HFFc6 (cell line): ENCODE data around the gene TANGO6. TPM values are rescaled to one million over a fixed set of nuclear protein-coding genes. Genes with fewer than 3 reads are reported as not detected.

Source experiments
- DNase-seq: peaks from one replicate; pipeline ENCODE4 v3.0.0-alpha.2; 2018
- H3K27ac Mint-ChIP-seq: 2 replicates; pipeline ENCODE4 v1.8.0; 2020; ENCODE audit warnings: mild to moderate bottlenecking, mixed read lengths
- H3K27me3 Mint-ChIP-seq: 2 replicates; pipeline ENCODE4 v1.8.0; 2021; ENCODE audit warnings: mild to moderate bottlenecking, moderate library complexity, mixed read lengths; ENCODE audit not compliant: insufficient read depth
- H3K36me3 Mint-ChIP-seq: 2 replicates; pipeline ENCODE4 v1.8.0; 2021; ENCODE audit warnings: low read depth, mixed read lengths
- H3K4me1 Mint-ChIP-seq: 2 replicates; pipeline ENCODE4 v1.8.0; 2020; ENCODE audit warnings: low read depth, mixed read lengths
- H3K4me3 Mint-ChIP-seq: 2 replicates; pipeline ENCODE4 v1.8.0; 2020; ENCODE audit warnings: mild to moderate bottlenecking, moderate library complexity, mixed read lengths
- H3K9me3 Mint-ChIP-seq: 2 replicates; pipeline ENCODE4 v1.8.0; 2020; ENCODE audit warnings: mild to moderate bottlenecking, mixed read lengths
- total RNA-seq, 6 experiments: library from RNA; stranded (reverse); fragmentation: NEBNext Ultra II Directional; extraction: Animal tissue kit (Norgen Biotek cat#: 25700); gene quantifications; 2 replicates in 1 of 6; 3 replicates in 5 of 6; pipeline ENCODE4 v1.2.3, GENCODE V29; 2021
- TF ChIP-seq, protein P1 (sequence below): fragments of 200-600 bp; sonication (generic); IDR thresholded peaks from 2 replicates; pipeline ENCODE4 v1.5.0; 2021; ENCODE audit warnings: antibody characterized with exemption, mild to moderate bottlenecking

TANGO6 gene
- total RNA-seq, 6 experiments from 2014 or later, result 14.7 to 22.1 (median 18.9) TPM

DNA sequence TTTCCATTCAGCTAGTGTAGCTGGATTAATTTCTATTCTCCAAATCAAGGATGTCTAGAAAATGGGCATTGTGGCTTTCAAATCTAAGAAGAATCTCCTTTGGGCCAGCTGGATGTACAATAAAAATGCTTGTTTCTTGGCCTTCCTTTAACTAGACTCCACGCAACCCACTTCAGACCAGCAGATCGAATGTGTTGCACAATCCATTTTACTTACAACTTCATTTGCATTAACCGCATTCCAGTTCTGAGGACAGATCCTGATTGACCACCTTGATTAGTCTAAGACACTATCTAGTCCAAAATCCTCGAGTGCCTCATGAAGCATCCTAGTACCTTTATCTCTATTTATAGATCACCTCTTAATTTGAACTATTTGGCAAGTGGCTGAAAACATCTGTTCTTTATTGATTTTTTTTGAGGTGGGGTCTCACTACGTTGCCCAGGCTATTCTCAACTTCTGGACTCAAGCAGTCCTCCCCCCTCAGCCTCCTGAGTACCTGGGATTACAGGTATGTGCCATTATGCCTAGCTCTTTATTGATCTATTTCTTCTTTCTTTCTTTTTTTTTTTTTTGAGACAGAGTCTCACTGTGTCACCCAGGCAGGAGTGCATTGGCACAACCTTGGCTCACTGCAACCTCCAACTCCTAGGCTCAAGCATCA is 241.8 kb downstream of the TANGO6 start:
- Mint-ChIP-seq H3K9me3 (no peaks in the 10 kb centered on the region), H3K4me1 (peaks cover 25% of the 10 kb centered on the region), H3K4me3 (no peak overlapping the region), H3K27ac (no peak overlapping the region), H3K36me3 (no peaks in the 10 kb centered on the region; the same call in 1 of the 2 replicates), H3K27me3 (no peaks in the 10 kb centered on the region)
- no peak for DNase-seq
- TF ChIP-seq, protein P1, sequence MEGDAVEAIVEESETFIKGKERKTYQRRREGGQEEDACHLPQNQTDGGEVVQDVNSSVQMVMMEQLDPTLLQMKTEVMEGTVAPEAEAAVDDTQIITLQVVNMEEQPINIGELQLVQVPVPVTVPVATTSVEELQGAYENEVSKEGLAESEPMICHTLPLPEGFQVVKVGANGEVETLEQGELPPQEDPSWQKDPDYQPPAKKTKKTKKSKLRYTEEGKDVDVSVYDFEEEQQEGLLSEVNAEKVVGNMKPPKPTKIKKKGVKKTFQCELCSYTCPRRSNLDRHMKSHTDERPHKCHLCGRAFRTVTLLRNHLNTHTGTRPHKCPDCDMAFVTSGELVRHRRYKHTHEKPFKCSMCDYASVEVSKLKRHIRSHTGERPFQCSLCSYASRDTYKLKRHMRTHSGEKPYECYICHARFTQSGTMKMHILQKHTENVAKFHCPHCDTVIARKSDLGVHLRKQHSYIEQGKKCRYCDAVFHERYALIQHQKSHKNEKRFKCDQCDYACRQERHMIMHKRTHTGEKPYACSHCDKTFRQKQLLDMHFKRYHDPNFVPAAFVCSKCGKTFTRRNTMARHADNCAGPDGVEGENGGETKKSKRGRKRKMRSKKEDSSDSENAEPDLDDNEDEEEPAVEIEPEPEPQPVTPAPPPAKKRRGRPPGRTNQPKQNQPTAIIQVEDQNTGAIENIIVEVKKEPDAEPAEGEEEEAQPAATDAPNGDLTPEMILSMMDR, result no peak

DNA sequence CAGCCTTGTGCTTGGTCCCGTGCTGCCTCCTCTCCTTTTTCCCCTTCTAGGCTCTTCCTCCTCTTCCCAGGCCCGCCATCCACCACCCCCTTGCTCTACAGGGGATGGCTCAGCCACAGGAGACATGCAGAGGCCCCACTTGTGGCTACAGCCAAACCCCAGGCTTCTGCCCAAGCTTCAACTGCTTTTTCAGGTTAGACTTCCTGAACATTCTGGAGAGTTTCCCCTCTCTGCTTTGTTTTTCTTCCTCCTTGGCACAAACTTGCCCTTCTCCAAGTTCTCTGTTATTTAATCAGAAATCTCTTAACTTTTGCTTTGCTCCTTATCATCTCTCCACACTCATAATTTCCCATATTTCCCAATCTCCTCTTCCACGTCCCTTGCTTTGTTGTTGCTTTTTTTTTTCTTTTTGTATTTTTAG is 243.8 kb downstream of the TANGO6 start:
- Mint-ChIP-seq H3K27ac (no peak overlapping the region), H3K36me3 (no peaks in the 10 kb centered on the region; the same call in 1 of the 2 replicates), H3K9me3 (no peaks in the 10 kb centered on the region), H3K27me3 (no peaks in the 10 kb centered on the region), H3K4me1 (peaks cover 25% of the 10 kb centered on the region), H3K4me3 (no peak overlapping the region)
- TF ChIP-seq, protein P1, result no peak
- no peak for DNase-seq

DNA sequence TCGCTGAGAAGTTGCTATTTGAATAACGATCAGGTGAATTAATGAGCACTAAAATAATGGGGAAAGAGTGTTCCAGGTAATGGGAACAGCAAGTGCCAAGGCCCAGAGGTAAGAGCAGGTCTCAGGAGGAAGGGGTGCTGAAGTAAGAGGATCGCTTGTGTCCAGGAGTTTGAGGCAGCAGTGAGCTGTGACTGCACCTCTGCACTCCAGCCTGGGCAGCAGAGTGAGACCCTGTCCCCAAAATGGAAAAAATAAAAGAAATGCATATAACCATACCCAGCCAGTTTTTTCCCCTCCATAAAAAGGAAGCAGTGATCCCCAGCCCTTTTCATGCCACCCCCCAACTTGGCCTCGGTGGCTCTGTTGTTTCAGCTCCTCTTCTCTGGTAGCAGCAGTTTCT is 245.4 kb downstream of the TANGO6 start:
- H3K4me3 Mint-ChIP-seq, result no peak overlapping the region
- H3K27me3 Mint-ChIP-seq, result no peaks in the 10 kb centered on the region
- TF ChIP-seq, protein P1, result no peak
- peaks cover 23% of the 10 kb centered on the region for H3K4me1 Mint-ChIP-seq
- no peak overlapping the region for H3K27ac Mint-ChIP-seq
- H3K36me3 Mint-ChIP-seq, result no peaks in the 10 kb centered on the region; the same call in 1 of the 2 replicates
- no peak for DNase-seq
- no peaks in the 10 kb centered on the region for H3K9me3 Mint-ChIP-seq

DNA sequence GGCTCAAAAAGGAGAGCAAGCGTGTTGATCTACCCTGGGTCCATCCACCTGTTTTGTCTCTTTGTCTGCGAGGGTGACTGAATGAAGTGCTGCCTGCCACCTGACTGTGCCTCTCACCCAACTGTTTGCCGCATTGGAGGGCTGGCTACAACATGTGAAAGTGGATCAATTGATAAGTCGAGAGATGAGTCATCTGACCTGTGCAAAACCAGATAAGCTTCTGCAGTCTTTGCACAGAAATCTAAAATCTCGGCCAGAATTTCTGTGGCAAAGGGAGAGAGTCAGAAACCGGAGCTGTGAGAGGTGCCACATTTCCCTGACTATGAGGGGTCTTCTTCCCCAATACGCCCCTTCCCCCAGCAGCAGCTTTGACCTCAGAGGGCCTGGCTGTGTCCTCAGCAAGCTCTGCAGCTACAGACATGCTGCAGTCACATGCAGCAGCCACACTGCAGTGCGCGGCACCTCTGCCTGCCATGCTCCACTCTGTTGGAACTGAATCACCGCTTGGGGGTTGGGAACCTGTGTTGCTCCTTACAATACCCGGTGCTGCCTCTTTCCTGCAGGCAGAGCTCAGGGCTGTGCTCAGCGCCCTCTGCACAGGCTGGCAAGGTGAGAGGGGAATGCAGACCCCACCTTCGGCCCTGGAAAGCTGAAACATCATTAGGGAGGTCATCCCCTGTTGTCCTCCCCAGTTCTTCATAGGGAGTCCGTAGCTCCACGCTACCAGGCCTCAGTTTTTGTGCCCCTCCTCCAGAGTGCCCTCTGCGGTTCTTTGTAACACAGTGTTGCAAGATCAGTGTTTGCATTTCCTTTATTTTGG is 246.0 kb downstream of the TANGO6 start:
- no peak for DNase-seq
- no peaks in the 10 kb centered on the region for H3K27me3 Mint-ChIP-seq
- TF ChIP-seq, protein P1, result no peak
- peaks cover 17% of the 10 kb centered on the region for H3K4me1 Mint-ChIP-seq
- H3K4me3 Mint-ChIP-seq, result no peak overlapping the region
- no peaks in the 10 kb centered on the region for H3K9me3 Mint-ChIP-seq
- no peak overlapping the region for H3K27ac Mint-ChIP-seq
- H3K36me3 Mint-ChIP-seq, result no peaks in the 10 kb centered on the region; the same call in 1 of the 2 replicates

DNA sequence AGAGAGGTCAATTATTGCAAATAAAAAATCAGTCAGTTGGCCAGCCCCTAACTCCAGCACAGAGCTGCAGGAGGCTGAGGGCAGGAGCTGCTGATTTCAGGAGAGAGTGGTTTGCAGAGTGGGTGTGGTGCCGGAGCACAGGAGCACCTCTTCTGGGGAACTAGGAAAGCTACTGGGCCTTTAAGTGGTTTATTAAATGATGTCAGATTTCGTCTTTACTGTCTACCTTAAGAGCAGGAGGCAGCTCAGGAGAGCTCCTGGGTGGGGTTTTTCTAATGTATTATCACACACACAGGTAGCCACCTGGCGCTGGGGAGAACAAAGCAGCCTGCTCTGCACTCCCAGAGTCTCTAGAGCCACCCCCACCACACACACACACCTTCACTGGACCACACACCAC is 250.6 kb downstream of the TANGO6 start:
- no peak for DNase-seq
- Mint-ChIP-seq H3K27ac (no peak overlapping the region), H3K4me1 (peaks cover 6% of the 10 kb centered on the region; the same call in 1 of the 2 replicates), H3K36me3 (no peaks in the 10 kb centered on the region), H3K9me3 (no peaks in the 10 kb centered on the region), H3K4me3 (no peak overlapping the region), H3K27me3 (peaks cover 3% of the 10 kb centered on the region; the same call in 1 of the 2 replicates)
- TF ChIP-seq, protein P1, result no peak
